Activated naive CD4-positive, alpha-beta T cell treated with Interleukin-2 at 50 U/mL for 16 hours (primary cell): ENCODE data around the gene MRPL43.
"Not testable (repeated sequence)": the region's sequence is repeated elsewhere in the genome, so short reads cannot be mapped to it uniquely, and the experiment has no call there.

ENCODE experiments used
- DNase-seq: peaks from one replicate; pipeline ENCODE4 v3.0.0-alpha.2; 2020

The MRPL43 gene

GRCh38 chr10:100986952-100987684 is at the start of gene MRPL43, which contains the start of gene TWNK:
MRPL43 (minus strand) TSS chr10:100987497; CDS start chr10:100987443, 54 bp downstream.
TWNK (plus strand) TSS chr10:100987543; CDS start chr10:100988211, 668 bp downstream.
- peak; percentile 90 for DNase-seq

GRCh38 chr10:101036726-101037125 is 49.4 kb upstream of the MRPL43 start:
- DNase-seq = no peak

DNA sequence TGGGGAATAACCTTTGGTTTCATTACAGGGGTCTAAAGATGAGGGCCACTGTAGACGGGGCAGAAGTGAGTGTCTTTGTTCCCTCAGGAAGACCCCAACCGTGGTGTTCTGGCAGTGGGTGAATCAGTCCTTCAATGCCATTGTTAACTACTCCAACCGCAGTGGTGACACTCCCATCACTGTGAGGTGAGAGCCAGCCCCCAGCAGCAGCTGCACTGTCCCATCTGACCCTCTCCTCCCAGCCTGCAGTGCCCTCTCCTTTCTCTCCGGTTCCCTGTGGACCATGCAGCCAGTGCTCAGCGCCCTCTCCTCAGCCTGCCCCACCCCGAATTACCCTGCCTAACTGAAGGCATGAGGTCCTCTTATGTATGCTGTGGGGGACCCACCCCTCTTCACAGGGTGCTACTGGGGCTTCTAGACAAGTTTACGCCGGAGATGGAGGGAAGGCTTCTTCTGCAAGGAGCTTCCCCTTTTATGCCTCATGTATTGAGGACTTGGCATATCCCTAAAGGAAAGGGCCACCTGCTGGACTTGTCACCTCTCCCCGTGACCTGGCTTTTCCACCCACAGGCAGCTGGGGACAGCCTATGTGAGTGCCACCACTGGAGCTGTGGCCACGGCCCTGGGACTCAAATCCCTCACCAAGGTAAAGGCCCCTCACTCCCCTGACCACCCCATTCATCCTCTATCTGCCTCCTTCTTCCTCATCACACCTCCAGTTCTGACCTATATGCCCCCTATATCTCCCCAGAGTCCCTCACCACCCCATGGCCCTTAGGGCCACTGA is 48.8 kb upstream of the MRPL43 start:
- no peak for DNase-seq

DNA sequence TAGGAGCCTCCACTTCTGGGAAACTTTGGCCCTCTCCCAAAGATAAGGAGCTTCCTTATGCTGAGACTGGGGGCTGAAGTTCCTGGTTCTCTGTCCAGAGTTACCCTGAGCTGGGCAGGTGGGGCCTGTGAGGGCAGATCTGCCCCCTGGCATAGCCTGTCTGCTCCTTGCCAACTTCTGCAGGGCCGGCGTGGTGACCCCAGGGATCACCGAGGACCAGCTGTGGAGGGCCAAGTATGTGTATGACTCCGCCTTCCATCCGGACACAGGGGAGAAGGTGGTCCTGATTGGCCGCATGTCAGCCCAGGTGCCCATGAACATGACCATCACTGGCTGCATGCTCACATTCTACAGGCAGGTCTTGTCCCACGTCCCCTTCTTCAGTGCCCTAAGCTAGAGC is 48.0 kb upstream of the MRPL43 start:
- DNase-seq = no peak

DNA sequence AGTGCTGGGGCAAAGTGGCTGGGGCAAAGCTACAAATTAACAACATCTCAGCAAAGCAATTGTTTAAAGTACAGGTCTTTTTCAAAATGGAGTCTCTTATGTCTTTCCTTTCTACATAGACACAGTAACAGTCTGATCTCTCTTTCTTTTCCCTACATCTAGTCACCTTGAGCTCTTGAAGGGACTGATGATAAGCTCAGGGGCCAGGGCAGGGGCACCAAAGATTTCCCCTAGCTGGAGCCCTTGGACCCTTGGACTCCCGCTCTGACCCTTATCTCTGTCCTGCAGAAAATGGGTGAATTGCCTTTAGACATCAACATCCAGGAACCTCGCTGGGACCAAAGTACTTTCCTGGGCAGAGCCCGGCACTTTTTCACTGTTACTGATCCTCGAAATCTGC is 47.1 kb upstream of the MRPL43 start:
- DNase-seq = not testable (repeated sequence)

GRCh38 chr10:101033276-101033675 is 46.0 kb upstream of the MRPL43 start:
- DNase-seq = no peak

GRCh38 chr10:101032637-101033224 is 45.4 kb upstream of the MRPL43 start:
- peak; percentile 65 for DNase-seq

- DNase-seq = peak; percentile 79
Measured at GRCh38 chr10:101031796-101032636, 44.7 kb upstream of the MRPL43 start.

GRCh38 chr10:101031128-101031795 is 44.0 kb upstream of the MRPL43 start, which contains the start of the genes PDZD7 and SFXN3:
PDZD7 (minus strand) TSS chr10:101031129; CDS start chr10:101030219, 910 bp downstream.
SFXN3 (plus strand) TSS chr10:101031234; CDS start chr10:101034695, 3,461 bp downstream.
- DNase-seq = peak; percentile 97

DNA sequence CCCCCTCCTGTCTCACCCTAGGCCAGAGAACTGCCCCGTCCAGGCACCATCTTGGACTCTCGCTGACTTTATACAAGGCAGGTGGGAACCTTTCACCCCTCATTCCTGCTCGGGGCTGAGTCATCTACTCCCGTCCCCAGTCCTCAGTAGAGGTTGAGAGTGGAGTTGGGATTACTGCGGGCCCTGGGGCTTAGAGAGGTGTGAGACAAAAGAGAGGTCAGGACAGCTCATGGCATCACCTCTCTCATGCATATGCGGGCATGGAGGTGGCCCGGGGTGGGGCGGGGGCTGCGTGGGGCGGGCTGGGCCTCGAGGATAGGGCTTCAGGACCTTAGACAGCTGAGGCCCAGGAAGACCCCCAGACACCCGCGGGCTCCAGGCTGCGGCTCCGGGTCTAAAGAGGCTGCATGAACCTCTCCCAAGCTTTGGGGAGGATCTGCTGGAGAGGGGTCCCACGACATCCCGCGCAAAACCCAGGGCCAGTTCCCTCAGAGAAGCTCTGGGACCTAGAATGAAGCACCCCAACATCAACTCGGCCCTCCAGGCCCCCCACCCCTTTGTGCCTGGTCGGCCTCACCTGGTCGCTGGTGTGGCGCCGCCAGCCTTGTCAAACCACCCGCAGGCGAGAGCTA is 43.3 kb upstream of the MRPL43 start:
- no peak for DNase-seq

DNA sequence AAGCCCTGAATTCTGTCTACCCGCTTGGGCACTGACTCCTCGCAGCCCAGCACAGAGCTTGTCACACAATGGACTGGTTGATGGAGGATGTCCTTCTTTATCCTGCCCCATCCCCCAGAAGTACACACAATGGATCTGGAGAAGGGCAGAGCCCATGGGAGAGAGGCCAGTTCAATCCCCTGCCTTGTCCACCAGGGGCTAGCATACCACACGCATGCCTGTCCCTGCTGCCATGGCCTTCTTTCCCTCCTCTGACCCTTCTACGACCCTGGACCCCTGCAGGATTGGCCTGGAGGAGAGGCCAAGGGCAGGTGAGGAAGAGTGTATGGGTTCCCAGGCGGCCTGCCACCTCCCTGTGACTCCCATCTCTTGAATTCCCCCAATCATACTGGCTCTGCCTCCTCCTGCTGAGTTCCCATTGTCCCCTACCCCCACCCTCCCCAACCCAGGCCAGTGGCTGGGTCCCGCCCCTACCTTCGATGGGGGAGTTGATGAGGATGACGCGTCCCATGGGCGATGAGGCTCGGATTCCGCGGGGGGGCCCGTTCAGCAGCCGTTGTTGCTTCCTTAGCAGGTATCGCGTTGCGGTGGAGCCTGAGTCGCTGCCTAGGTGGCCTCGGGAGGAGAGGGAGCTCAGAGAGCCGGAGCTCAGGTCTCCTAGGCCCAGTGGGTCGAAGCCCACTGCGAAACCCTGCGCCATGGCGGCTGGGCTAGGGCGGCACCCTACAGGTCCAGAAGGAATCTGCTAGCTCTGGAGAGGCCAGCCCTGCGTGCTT is 42.4 kb upstream of the MRPL43 start:
- no peak for DNase-seq

DNA sequence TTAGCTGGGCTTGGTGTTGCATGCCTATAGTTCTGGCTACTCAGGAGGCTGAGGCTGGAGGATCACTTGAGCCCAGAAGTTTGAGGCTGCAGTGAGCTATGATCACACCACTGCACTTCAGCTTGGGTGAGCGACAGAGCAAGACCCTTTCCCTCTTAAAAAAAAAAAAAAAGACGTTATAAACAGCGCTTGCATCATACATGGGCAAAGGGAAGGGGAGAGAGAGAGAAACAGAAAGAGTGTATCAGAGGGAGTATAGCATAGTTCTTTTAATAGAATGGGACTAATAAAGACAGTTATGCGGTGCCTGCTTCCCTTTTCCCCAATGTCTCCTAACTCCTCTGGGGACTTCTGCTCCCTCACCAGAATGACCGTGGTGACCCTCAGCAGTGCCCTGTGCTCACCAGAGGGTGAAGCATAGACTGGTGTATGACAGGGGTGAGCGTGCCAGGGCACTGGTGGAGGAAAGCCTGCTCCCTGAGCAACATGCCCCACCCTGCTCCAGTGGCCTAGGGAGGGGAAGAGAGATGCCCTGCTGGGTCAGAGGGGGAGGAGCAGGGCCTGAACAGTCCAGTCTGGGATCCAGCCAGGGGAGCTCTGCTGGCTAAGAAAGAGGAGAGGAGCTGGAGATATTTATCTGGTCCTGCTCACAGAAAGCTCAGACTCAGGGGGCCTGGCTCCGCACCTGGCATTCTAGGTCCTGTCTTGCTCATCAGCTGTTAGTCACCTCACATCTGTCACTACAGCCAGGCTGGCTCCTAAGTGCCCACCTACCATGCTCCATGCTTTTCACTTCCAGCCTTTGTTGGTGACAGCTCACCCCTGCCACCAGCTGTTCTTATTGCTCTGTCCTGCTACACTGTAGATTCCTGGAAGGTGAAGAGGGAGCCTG is 41.4 kb upstream of the MRPL43 start:
- DNase-seq = no peak

DNA sequence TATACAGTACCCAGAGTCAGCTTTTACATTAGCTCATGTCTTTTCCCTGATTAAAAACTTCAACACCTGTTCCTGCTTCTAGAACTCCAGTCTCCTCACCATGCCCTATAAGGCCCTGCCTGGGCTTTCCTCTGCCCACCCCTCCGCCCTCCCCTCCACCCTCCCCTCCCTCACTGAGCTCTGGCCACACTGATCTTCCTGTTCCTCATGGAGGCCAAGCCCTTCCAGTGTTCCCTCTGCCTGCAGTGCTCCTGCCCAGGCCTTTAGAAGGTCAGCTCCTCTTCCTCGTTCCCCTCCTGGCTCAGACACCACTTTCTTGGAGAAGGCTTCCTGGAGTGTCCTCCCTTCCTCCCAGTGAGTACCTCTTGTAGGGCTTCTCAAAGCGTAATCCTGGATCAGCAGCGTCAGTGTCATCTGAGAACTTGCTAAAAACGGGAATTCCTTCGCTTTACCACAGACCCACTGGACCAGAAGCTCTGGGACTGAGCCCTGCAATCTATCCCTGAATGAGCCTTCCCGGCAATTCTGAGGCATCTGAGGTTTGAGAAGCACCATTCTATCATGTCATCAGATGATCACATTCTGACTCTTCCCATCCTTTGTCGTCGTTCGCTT is 39.9 kb upstream of the MRPL43 start:
- no peak for DNase-seq

GRCh38 chr10:101022967-101023705 is 35.8 kb upstream of the MRPL43 start:
- DNase-seq = no peak

DNA sequence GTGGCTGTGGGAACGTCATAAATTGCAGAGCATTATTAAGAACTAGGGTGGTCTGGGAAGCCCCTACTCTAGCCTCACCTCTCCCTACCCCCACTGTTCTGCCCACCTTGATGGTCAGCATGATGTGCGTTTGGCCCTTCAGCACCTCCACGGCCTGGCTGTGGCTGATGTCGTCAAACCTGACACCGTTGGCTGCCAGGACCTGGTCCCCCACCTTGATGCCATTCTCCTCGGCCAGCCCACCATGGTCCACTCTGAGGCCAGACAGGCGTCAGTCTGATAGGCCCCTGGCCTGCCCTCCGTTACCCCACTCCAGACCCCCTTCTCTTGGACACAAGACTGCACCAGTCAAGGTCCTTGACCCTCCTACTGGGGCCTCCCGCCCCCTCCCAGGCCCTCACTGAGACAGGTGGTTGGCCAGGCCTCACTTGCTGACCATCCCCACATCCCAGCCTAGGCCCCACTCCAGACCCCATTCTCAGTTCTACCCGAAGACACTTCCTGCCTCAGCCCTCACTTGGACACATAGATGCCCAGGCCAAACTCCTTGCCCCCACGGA is 34.5 kb upstream of the MRPL43 start:
- DNase-seq = no peak

DNA sequence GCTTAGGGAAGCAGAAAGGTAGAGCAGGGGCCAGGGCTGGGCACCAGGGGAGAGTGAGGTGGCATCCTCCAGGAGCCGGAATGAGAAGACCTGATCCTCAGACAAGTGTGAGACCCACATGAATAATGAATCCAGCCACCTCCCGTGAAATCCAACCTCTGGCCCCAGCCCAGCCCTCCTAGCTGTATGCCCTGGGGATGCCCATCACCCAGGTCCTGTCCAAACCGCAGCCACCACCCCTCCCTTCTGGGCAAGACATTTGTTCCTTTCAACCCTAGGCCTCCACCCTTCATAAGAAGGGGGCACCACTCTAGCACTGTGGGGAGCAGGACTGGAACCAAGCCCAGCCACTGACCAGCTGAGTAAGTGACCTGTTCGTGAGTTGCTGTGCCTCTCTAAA is 33.9 kb upstream of the MRPL43 start:
- no peak for DNase-seq

DNA sequence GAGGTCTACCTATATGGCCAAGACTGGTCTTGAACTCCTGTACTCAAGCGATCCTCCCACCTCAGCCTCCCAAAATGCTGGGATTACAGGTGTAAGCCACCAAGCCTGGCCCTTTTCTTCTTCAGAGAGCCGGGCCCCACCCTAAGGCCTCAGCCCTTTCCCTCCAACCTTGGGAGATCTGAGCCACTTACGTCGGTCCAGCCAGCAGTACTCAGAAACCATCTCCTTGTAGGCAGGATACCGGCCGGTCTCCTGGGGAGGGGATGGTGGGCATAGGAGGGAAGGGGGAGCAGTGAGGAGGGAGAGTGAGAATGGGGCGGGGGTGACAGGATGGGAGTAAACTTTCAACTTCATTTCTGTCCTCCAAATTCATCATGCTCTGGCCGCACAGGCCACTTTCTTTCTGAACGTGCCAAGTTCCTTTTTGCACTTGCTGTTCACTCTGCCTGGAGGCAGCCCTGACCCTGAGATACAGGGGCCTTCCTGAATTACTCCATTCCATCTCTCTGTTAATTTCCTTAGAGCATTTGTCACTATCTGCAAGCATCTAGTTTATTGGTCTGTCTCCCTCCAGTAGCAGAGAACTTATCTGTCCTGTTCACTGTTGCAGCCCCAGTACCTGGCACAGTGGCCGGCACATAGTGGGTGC is 33.3 kb upstream of the MRPL43 start:
- DNase-seq = no peak

GRCh38 chr10:101019440-101019703 is 32.1 kb upstream of the MRPL43 start:
- DNase-seq = no peak
